Mesenteric fat pad (tissue), 1 donor: ENCODE measurements around the gene HSPA2. TPM values are rescaled to one million over a fixed set of nuclear protein-coding genes. Genes with fewer than 3 reads are reported as not detected.

ENCODE experiments used
- DNase-seq: peaks from one replicate; pipeline ENCODE4 v3.0.0-alpha.2; 2020; ENCODE audit warnings: low spot score
- long read RNA-seq: library from polyadenylated mRNA; unstranded; transcript quantifications from one replicate; pipeline ENCODE4 v2.0.0, GENCODE V29; 2020
- total RNA-seq: library from RNA; stranded (reverse); fragmentation: NEBNext Ultra II Directional; extraction: Animal tissue kit (Norgen Biotek cat#: 25700); gene quantifications from one replicate; pipeline ENCODE4 v1.2.1, GENCODE V29; 2021
- donor health status: DM: yes; HTN: yes; CAD: no.

Gene HSPA2
- 9.5 TPM for total RNA-seq
- long read RNA-seq, transcript HSPA2-201 (1 exons, 2,767 nt), result major isoform, 109 of 109 reads
- long read RNA-seq, partial matches to known transcripts, result 0 of 109 reads
- long read RNA-seq, other reads (novel, unspliced or antisense), result 0 of 109 reads

- DNase-seq, result peak; percentile 98
Observed at GRCh38 chr14:64540208-64541202, at the start of gene HSPA2. HSPA2 (plus strand) TSS chr14:64540741; CDS start chr14:64540850, 109 bp downstream.

DNA sequence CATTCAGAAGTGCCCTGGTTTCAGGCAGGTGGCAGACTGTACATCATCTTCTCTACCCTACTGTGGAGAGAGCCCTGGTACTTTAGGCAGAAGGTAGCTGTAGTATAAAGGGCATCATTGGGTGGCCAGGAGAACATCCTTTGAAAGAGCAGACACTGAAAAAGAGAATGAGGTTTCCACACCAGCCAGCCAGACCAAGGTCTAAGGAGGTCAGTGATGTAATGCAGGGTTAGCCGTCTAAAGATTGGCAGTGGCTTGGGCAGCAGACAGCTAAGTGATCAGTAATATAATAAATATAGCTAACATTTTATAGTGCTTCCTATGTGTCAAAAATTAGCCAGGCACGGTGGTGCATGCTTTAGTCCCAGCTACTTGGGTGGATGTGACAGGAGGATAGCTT, 48.9 kb upstream of the HSPA2 start:
- DNase-seq, result no peak

- no peak for DNase-seq
Observed at GRCh38 chr14:64493455-64493854, 47.1 kb upstream of the HSPA2 start.

DNA sequence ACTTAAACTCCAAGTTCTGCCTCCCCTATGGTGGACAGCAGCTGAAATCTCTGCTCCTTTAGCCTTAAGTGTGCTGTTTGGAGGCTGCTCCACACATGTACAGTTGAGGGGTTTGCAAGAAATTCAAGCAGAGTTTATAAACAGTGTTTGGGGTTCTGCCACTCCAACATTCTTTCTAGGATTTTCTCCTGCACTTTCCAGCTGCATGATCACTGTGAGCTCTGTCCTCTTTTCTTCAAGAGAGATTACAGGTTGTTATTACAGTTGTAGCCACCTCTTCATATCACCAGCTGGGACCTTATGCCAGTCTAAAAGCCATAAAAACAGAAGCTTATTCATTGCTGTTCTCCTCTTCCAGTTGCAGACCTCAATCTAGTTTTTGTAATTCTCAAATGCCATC, 45.3 kb upstream of the HSPA2 start:
- DNase-seq, result no peak

DNA sequence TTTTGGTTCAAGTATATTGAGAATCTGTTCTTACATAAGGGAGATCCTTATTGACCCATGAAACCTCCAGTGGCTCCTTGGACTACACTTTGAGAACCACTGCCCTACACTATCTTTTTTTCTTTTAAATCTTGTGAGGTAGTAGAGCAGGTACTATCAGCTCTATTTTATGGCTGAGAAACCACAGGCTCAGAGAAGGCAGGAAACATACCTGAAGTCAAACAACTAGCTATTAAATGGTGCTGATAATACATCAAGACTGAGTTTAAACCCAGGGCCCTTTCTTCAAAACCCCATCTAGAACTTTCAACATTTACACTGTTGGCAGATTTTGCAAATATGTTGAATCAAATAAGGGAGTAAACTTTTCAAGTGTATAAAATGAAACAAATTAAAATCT, 43.8 kb upstream of the HSPA2 start:
- DNase-seq, result no peak

- no peak for DNase-seq
Observed at GRCh38 chr14:64500088-64500487, 40.5 kb upstream of the HSPA2 start.

DNA sequence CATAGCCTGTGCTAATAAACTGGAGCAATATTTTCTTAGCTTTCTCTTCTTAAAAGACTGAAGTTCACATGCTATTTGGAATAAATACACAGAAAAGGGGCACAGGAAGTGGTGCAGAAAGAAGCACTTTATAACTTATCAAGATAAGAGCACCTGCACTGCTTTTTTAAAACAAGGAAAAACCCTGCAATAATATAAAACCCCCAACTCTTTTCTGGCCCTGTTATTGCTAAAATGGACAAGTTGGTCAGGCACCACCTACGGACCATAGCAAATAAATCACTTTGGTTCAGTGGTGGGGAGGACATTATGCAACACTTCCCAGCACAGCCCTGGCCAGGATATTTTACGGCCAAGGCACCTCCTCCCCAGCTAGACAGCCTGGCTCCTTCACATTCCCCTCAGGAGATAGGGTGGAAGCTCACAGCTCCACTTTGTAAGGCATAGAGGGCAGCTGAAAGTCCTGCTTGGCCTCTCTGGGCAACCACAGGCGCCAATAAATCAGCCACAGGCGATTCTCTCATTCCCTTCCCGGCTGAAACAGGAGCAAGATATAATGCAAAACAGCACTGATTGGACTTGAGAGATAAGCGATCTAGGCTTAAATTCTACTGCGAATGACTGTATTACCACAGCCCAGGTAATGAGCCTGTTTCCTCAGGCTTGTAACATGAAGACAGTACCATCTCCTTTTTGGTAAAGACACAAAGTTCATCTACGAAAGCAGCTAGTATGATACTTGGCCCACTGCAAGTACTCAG, 39.0 kb upstream of the HSPA2 start:
- no peak for DNase-seq

DNA sequence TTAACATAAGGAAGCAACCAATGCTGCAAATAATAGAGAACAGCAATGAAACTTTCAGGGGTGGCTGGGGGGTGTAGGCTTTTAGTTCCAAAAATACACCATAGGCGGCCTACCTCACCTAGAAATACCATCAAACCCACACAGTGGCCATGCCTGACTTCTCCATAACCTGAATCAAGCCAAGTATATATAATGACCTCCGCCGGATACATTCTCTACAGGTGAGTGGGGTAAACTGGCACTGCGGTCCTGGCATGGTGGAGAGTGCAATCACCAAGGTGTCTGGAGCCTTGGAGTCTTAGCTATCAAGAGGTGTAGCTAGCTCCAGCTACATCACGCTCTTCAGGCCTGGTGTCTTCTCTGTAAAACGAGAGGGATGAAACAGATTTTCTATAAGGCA, 38.1 kb upstream of the HSPA2 start:
- DNase-seq, result no peak

- no peak for DNase-seq
Observed at GRCh38 chr14:64502887-64503433, 37.6 kb upstream of the HSPA2 start.

GRCh38 chr14:64503434-64504309, 36.9 kb upstream of the HSPA2 start, which contains the start of gene ZBTB25:
ZBTB25 (minus strand) TSS chr14:64503838; CDS start chr14:64490533, 13,305 bp downstream.
- peak; percentile 97 for DNase-seq

DNA sequence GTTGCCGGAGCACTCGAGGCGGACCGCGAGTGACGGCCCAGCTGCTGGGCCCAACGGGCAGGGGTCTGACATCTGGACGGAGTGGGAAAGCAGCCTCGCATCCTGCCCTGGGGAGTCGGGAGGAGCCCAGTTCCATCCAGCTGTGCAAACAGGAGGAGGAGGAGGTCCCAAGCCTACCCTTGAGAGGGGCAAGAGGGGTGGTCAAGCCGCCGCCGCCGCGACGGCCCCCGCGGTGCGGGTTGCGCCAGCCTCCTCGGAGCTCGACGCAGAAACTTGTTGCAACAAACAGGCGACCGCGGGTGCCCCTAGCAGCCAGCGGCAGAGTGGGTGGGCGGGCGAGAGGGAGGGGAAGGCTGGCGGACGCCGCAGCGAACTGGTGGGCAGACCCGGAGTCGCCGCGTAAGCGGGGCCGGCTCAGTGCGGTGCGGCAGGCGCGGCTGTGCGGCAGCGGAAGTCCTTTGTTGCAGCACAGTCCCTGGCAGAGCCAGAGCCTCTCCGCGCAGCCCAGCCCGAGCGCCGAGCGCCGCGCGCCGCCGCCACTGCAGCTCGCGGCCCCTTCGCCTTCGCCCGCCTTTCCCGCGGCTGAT, 36.1 kb upstream of the HSPA2 start, which contains the start of gene ZBTB1:
ZBTB1 (plus strand) TSS at position 461 of the 587 bp plus-strand sequence. CDS start 16,735 bp downstream, outside the sequence.
- DNase-seq, result peak; percentile 95

DNA sequence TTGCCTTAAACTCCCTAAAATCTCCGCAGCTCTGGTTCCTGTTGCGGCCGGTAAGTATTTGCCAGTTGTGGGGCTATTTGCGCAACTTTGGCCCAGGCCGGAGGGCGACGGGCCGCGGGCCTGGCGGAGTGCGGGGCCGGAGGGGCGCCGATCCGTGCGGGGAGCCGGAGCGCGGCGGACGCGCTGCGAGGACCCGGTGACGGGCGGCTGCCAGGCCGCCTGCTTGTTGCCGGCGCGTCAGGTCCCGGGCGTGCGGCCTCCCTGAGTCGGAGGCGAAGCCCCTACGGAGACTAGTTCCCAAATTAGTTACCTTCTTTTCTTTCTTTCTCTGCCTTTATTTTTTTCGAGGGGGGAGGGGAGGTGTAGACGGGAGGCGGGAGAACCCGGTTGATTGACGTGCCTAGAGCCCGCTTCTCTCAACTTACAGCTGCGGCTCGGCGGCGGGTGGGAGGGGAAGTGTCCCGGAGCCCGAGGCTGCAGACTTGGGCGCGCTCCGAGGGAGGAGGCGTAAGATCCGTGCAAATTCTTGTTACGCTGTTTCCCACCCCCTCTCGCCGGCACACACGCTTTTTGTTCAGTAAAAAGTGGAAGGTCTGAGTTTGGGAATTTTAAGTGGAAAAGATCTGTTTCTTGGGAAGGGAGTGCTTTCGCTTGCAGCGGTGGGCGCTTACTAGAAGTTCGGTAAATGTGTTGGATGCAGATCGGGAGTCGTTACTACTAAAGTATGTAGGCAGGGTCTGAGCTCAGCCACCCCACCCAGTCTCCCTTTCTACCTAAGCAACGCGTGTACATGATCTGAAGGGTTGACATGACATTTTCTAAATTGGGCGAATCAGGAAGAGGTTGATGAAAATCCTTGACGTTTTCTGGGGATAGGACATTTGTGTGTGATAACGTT, 35.4 kb upstream of the HSPA2 start:
- peak; percentile 91 for DNase-seq

DNA sequence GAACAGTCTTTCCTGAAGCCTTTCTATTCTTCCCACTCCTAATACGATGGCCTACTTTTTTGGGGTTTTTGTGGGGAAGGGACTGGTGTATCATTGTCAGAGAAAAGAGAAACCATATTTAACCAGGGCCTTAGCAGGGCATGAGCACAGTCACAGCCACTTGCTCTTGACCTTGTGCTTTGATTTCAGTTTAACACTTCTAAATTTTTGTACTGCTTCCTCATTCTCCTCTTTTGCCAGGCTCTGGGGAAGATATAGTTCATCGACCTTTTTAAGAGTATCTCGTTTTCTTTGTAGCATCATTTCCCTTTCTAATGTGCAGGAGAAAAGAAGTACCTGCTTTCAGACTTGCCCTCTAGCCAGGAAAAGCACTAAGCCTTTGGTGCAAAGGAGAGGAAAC, 33.8 kb upstream of the HSPA2 start:
- DNase-seq, result no peak

- no peak for DNase-seq
Observed at GRCh38 chr14:64507376-64508156, 33.0 kb upstream of the HSPA2 start.

- DNase-seq, result no peak
Observed at GRCh38 chr14:64508215-64508776, 32.2 kb upstream of the HSPA2 start.

DNA sequence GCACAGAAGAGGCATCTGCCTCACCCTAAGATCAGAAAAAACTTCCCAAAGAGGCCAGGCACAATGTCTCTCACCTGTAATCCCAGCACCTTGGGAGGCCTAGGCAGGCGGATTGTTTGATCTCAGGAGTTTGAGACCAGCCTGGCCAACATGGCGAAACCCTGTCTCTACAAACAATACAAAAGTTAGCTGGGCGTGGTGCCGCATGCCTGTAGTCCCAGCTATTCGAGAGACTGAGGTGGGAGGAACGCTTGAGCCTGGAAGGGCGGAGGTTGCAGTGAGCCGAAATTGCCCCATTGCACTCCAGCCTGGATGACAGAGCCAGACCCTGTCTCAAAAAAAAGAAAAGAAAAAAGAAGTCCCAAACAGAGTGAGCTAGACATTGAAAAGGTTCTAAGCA, 31.5 kb upstream of the HSPA2 start:
- no peak for DNase-seq

GRCh38 chr14:64510825-64511671, 29.5 kb upstream of the HSPA2 start:
- no peak for DNase-seq
